ENCODE results near the gene VPS29.
"Not testable (repeated sequence)": the region's sequence is repeated elsewhere in the genome, so short reads cannot be mapped to it uniquely, and the experiment has no call there.

The VPS29 gene

GRCh38 chr12:110532644-110533043, 30.7 kb upstream of the VPS29 start:
- no peak for TF ChIP-seq CTCF (IDR thresholded peaks at IDR 0.05; ENCODE audit: insufficient read depth, low read length, missing control alignments)
- POLR2A ChIA-PET, result no interaction called here
- no peak for DNase-seq (ENCODE audit: low read depth, low spot score)
- no peak overlapping the region for H3K4me3 ChIP-seq (ENCODE audit: low read depth, low read length)
- CTCF ChIA-PET, result interaction anchor here (0.7 to 9.0 kb wide), 5 partner anchors 11 to 68 kb away, joined by 3 to 85 read pairs (median 8); no protein-coding TSS in a partner anchor

DNA sequence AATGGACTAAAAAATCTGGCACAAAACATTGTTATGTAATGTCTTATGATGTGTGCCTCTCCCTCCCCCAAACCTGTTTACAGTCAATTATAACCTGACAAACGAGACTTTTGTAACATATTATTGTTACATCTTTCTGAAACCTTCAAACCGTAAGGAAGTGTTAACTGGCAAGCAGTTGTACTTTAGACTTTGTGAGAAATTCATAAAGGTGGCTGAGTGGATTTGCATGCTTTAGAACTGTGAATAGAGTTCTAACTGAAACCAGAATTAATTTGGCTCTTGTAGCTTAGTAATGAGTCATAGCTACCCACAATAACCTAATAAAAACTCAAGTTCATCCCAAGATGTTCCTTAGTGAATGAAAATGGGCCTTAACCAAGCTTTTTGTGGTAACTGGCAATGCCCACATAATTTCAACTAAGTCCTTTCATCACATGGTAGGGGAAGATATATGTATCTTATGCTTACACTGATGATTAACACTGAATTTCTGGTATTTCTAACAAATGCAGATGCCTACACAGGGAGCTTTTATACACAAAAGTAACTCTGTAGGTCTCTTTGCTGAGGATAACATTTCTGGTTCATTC, 29.9 kb upstream of the VPS29 start:
- ChIA-PET POLR2A (no interaction called here), CTCF (interaction anchor here (0.6 to 9.0 kb wide), 9 partner anchors 8 to 69 kb away, joined by 3 to 85 read pairs (median 3); no protein-coding TSS in a partner anchor)
- no peak for DNase-seq (ENCODE audit: low read depth, low spot score)
- TF ChIP-seq CTCF (IDR thresholded peaks at IDR 0.05; ENCODE audit: insufficient read depth, low read length, missing control alignments), result no peak
- H3K4me3 ChIP-seq (ENCODE audit: low read depth, low read length), result no peak overlapping the region

DNA sequence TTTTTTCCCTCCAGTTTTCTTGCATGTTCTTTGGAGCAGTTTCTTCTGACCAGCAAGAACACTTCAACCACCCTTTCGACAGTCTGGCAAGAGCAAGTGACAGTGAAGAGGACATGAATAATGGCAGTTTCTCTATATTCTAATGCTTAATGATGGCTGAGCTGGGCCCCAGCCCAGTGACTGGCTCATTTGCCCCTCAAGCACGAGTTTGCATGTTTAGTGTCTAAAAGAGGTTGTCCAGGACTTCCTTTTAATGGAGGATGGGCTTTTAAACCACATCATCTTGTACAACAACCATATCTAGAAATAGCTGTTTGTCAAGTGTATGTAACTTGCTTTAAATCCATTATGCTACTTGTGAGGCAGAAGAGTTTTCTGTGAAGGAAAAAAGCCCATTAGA, 28.6 kb upstream of the VPS29 start:
- H3K4me3 ChIP-seq (ENCODE audit: low read depth, low read length), result no peak overlapping the region
- CTCF ChIA-PET, result interaction anchor here (1.4 to 6.1 kb wide), 3 partner anchors 11 to 70 kb away, joined by 3 to 48 read pairs (median 5); no protein-coding TSS in a partner anchor
- POLR2A ChIA-PET, result no interaction called here
- TF ChIP-seq CTCF (IDR thresholded peaks at IDR 0.05; ENCODE audit: insufficient read depth, low read length, missing control alignments), result no peak
- DNase-seq (ENCODE audit: low read depth, low spot score), result no peak

- CTCF ChIA-PET, result interaction anchor here (1.2 to 6.1 kb wide), 5 partner anchors 12 to 72 kb away, joined by 3 to 48 read pairs (median 6); no protein-coding TSS in a partner anchor
Observed at GRCh38 chr12:110528277-110528839, 26.4 kb upstream of the VPS29 start.

DNA sequence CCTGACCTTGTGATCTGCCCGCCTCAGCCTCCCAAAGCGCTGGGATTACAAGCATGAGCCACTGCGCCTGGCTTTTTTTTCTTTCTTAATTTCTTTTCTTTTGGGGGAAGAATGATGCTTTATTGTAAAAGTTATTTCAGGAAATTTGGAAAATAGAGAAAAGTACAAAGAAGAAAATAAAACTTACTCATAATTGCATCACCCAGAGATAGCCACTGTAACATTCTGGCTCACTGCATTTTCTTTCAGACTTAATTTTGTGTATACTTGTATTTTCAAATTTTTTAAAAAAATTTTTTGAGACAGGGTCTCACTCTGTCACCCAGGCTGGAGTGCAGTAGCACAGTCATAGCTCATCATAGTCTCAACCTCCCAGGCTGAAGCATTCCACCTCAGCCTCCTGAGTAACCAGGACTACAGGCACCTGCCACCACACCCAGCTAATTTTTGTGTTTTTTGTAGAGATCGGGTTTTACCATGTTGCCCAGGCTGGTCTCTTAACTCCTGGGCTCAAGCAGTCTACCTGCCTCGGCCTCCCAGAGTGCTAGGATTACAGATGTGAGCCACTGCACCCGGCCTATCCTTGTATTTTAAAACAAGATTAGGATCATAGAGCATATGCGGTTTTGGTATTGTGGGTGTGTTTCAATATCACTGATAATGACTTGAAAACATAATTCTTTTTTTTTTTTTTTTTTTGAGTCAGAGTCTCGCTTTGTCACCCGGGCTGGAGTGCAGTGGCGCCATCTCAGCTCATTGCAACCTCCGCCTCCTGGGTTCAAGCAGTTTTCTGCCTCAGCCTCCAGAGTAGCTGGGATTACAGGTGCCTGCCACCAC, 19.2 kb upstream of the VPS29 start:
- POLR2A ChIA-PET; DNase-seq (ENCODE audit: low read depth, low spot score); H3K4me3 ChIP-seq (ENCODE audit: low read depth, low read length): not testable (repeated sequence)
- CTCF ChIA-PET, result interaction anchor here (0.6 to 26.6 kb wide), 4 partner anchors 8 to 80 kb away, joined by 3 to 671 read pairs (median 4); no protein-coding TSS in a partner anchor

More at GRCh38 chr12:110528277-110528839, 26.4 kb upstream of the VPS29 start:
- POLR2A ChIA-PET, result no interaction called here
- no peak for TF ChIP-seq CTCF (IDR thresholded peaks at IDR 0.05; ENCODE audit: insufficient read depth, low read length, missing control alignments)
- DNase-seq (ENCODE audit: low read depth, low spot score), result no peak
- no peak overlapping the region for H3K4me3 ChIP-seq (ENCODE audit: low read depth, low read length)

- CTCF ChIA-PET, result interaction anchor here (1.0 to 26.6 kb wide), 4 partner anchors 14 to 370 kb away, joined by 3 to 671 read pairs (median 3); no protein-coding TSS in a partner anchor
- POLR2A ChIA-PET; DNase-seq (ENCODE audit: low read depth, low spot score): not testable (repeated sequence)
Observed at GRCh38 chr12:110518014-110518413, 16.1 kb upstream of the VPS29 start.

GRCh38 chr12:110516995-110517394, 15.1 kb upstream of the VPS29 start:
- no peak overlapping the region for H3K4me3 ChIP-seq (ENCODE audit: low read depth, low read length)
- POLR2A ChIA-PET, result no interaction called here
- no peak for TF ChIP-seq CTCF (IDR thresholded peaks at IDR 0.05; ENCODE audit: insufficient read depth, low read length, missing control alignments)
- DNase-seq (ENCODE audit: low read depth, low spot score), result no peak
- CTCF ChIA-PET, result interaction anchor here (26.6 kb wide), 1 partner anchor 84 kb away, joined by 671 read pairs; no protein-coding TSS in a partner anchor

More at GRCh38 chr12:110518014-110518413, 16.1 kb upstream of the VPS29 start:
- H3K4me3 ChIP-seq (ENCODE audit: low read depth, low read length), result not testable (repeated sequence)
